HepG2 (cell line): Measurements from ENCODE around the gene SMYD1. TPM values are rescaled to one million over a fixed set of nuclear protein-coding genes. Genes with fewer than 3 reads are reported as not detected.

ENCODE experiments used
- ATAC-seq: fragments of 200-7000 bp; cut with Tn5 transposase; 3 replicates; pipeline ENCODE4 v1.9.1; 2020; ENCODE audit warnings: mild to moderate bottlenecking, moderate library complexity
- BruUV-seq: library from RNA; stranded (reverse); fragments of 400-500 nt; replicated peaks from 2 replicates; lab custom pipeline; 2021; lab: Mats Ljungman, UMichigan
- CTCF ChIA-PET: fragments of 300-600 bp; formaldehyde crosslinking; extraction: SDS; loops from one replicate; lab custom pipeline; 2021; ENCODE audit warnings: low total read pairs, inconsistent platforms, low intra/inter-chr PET ratio; lab: Yijun Ruan, JAX
- POLR2A ChIA-PET: fragments of 350-600 bp; sonication (Branson Sonifier 250); formaldehyde crosslinking; loops from one replicate; lab custom pipeline; 2020; ENCODE audit warnings: antibody characterized with exemption, inconsistent platforms; lab: Yijun Ruan, JAX
- DNase-seq: peaks from one replicate; pipeline ENCODE4 v3.0.0-alpha.2; 2015; ENCODE audit warnings: low spot score
- FAIRE-seq: peaks from 3 replicates; lab custom pipeline; 2011; peaks lifted over from hg19 to GRCh38; lab: Jason Lieb, UNC
- H2AFZ ChIP-seq: one replicate; pipeline ENCODE4 v1.6.1; 2011; ENCODE audit warnings: low read length, inconsistent platforms
- H3K27ac ChIP-seq: fragments of 300-600 bp; 3 replicates; pipeline ENCODE4 v1.8.0; 2011; ENCODE audit warnings: mixed run types, mild to moderate bottlenecking, mixed read lengths, low read length, inconsistent platforms; ENCODE audit not compliant: insufficient read depth; ENCODE audit errors: extremely low read length
- H3K27me3 ChIP-seq, 2 experiments: fragments of 200-600 bp in 1 of 2; 2 replicates in 1 of 2; 3 replicates in 1 of 2; pipeline versions ENCODE4 v1.6.0 to v1.8.0; 2011; ENCODE audit warnings: low read length in 2 of 2, mild to moderate bottlenecking in 2 of 2, moderate library complexity in 2 of 2, inconsistent platforms in 1 of 2; ENCODE audit not compliant: insufficient read depth in 2 of 2, control insufficient read depth in 1 of 2
- H3K36me3 ChIP-seq, 2 experiments: fragments of 200-600 bp in 1 of 2; replicated peaks in 1 of 2; 2 replicates in 1 of 2; 3 replicates in 1 of 2; pipeline versions ENCODE4 v1.5.1 to v1.8.0; 2011; ENCODE audit warnings: low read length in 2 of 2, inconsistent platforms in 1 of 2; ENCODE audit not compliant: insufficient read depth in 2 of 2, control insufficient read depth in 1 of 2
- H3K4me1 ChIP-seq: 2 replicates; pipeline ENCODE4 v1.5.1; 2012; ENCODE audit warnings: low read length, inconsistent platforms; ENCODE audit not compliant: insufficient read depth
- H3K4me2 ChIP-seq: 2 replicates; pipeline ENCODE4 v1.6.0; 2011; ENCODE audit warnings: low read depth, low read length, inconsistent platforms
- H3K4me3 ChIP-seq, 3 experiments: fragments of 200-600 bp in 1 of 3; sonication (generic), shearing (Covaris generic) in 1 of 3; replicated peaks in 1 of 3; 2 replicates each; pipeline ENCODE4 v1.5.1; 2011 to 2016; ENCODE audit warnings: low read length in 3 of 3, inconsistent platforms in 2 of 3, low read depth in 2 of 3, mild to moderate bottlenecking in 2 of 3, control low read depth in 1 of 3, mixed read lengths in 1 of 3; ENCODE audit not compliant: insufficient read depth in 1 of 3
- H3K79me2 ChIP-seq: one replicate; pipeline ENCODE4 v1.6.1; 2011; ENCODE audit warnings: low read length, inconsistent platforms; ENCODE audit not compliant: insufficient read depth
- H3K9ac ChIP-seq: 2 replicates; pipeline ENCODE4 v1.6.0; 2011; ENCODE audit warnings: mild to moderate bottlenecking, low read depth, low read length, inconsistent platforms; ENCODE audit not compliant: insufficient read depth
- H3K9me3 ChIP-seq: 2 replicates; pipeline ENCODE4 v1.5.1; 2012; ENCODE audit warnings: mild to moderate bottlenecking, low read length
- H4K20me1 ChIP-seq: 2 replicates; pipeline ENCODE4 v1.6.0; 2011; ENCODE audit warnings: inconsistent platforms, mild to moderate bottlenecking, low read length, moderate library complexity; ENCODE audit not compliant: insufficient read depth
- GRHL1 ChIP-seq: sonication (generic); formaldehyde crosslinking; conservative IDR thresholded peaks from 2 replicates; pipeline ENCODE4 v1.8.0; 2022; ENCODE audit warnings: missing genetic modification reagents
- MAFF ChIP-seq: IDR thresholded peaks from 2 replicates; pipeline ENCODE4 v1.6.1; 2011; ENCODE audit warnings: low read depth, low read length, improper control_type of control experiment
- MYPOP ChIP-seq: sonication (generic); formaldehyde crosslinking; IDR thresholded peaks from 2 replicates; pipeline ENCODE4 v1.8.1; 2023; ENCODE audit warnings: mild to moderate bottlenecking, moderate library complexity, missing genetic modification reagents
- SRSF4 ChIP-seq: fragments of 200-400 bp; formaldehyde crosslinking; IDR thresholded peaks from one replicate; pipeline ENCODE4 v1.6.1; 2018; ENCODE audit warnings: mild to moderate bottlenecking, low read depth, low read length, moderate library complexity; ENCODE audit not compliant: poor library complexity, severe bottlenecking
- ZNF451 ChIP-seq: sonication (generic); formaldehyde crosslinking; IDR thresholded peaks from 2 replicates; pipeline ENCODE4 v1.5.0; 2020; ENCODE audit warnings: mild to moderate bottlenecking, missing genetic modification reagents
- WGBS: methylation state at CpG from one replicate; pipeline ENCODE4 v1.1.6; 2017; ENCODE audit warnings: low lambda C conversion rate; 5-methylcytosine and 5-hydroxymethylcytosine counted together
- in situ Hi-C: cut with HindIII; loops from 2 replicates; pipeline ENCODE4 v1.10.0; 2017; ENCODE audit warnings: low pct_unique_long_range_greater_than_20kb; ENCODE audit not compliant: extremely low pct_ligation_motif_present
- intact Hi-C: fragments of 100-400 bp; cut with micrococcal nuclease; formaldehyde crosslinking; loops from one replicate; pipeline ENCODE4 v1.10.0; 2022; ENCODE audit not compliant: unreplicated experiment
- polyA plus RNA-seq, 8 experiments: library from polyadenylated mRNA; depleted of rRNA in 3 of 8; stranded (reverse) in 7 of 8; unstranded in 1 of 8; fragments of >200 nt; fragmentation: Illumina TruSeq in 4 of 8; extraction: Trizol in 4 of 8; gene quantifications; 2 replicates each; pipeline versions ENCODE4 v1.2.1 to v1.2.3, GENCODE V29; 2011 to 2016; ENCODE audit warnings: low read depth in 4 of 8, missing spikeins in 1 of 8, mixed read lengths in 1 of 8; ENCODE audit not compliant: insufficient read depth in 1 of 8
- total RNA-seq, 5 experiments: library from RNA; depleted of rRNA; stranded (reverse); fragments of >200 nt; fragmentation: Illumina TruSeq; extraction: Trizol; gene quantifications; 2 replicates each; pipeline ENCODE4 v1.2.3, GENCODE V29; 2016; ENCODE audit warnings: low read depth in 1 of 5

SMYD1 gene
- total and polyA plus RNA-seq, 2 of the 13 experiments (the other 11 are each of a cell fraction or from before 2014, with no cell fraction given): not detected

GRCh38 chr2:88053296-88053695 lies 14.3 kb upstream of the SMYD1 start:
- WGBS: 86% methylated on average over 1 of the region's 1 CpG
- Histone ChIP-seq H3K79me2 (peaks cover 24% of the 10 kb centered on the region), H3K36me3 (0 out of 5 replicates have a peak, but pooled peaks cover 0 to 1% of the 10 kb centered on the region in 2 experiments), H3K9me3 (no peaks in the 10 kb centered on the region), H3K27ac (no peak overlapping the region), H3K4me1 (peaks cover 60% of the 10 kb centered on the region), H3K9ac (0 out of 2 replicates have a peak overlapping the region, but pooled peaks have one; percentile 97), H3K27me3 (no peaks in the 10 kb centered on the region; a peak in 1 of 5 replicates), H4K20me1 (no peaks in the 10 kb centered on the region), H3K4me3 (peak overlapping the region in 2 of 3 experiments; percentile 96 to 97; a peak in 2 of 6 replicates), H2AFZ (no peak overlapping the region), H3K4me2 (peak overlapping the region; percentile 76)
- TF ChIP-seq MAFF (0 out of 2 replicates have a peak, but pooled peaks have one; percentile 1), GRHL1 (CRISPR knock-in tag) (no peak), SRSF4 (no peak), MYPOP (CRISPR knock-in tag) (no peak), ZNF451 (CRISPR knock-in tag) (no peak)
- BruUV-seq: no TSS peak
- ChIA-PET POLR2A (interaction anchor here (0.8 to 3.0 kb wide), 3 partner anchors 31 to 157 kb away, joined by 3 to 16 read pairs (median 3); no protein-coding TSS in a partner anchor), CTCF (no interaction called here)
- intact Hi-C loops (no loop called here), in situ Hi-C loops (loop anchor here (25.0 kb wide), 1 partner anchor 409 kb away; the partner anchor contains the start of gene FOXI3)
- DNase-seq (no peak), ATAC-seq (no peak), FAIRE-seq (no peak)
